D721Med (cell line): ENCODE results near the gene COG4.

Experiments used
- DNase-seq: peaks from one replicate; pipeline ENCODE4 v3.0.0; 2011; ENCODE audit warnings: low spot score; ENCODE audit not compliant: insufficient read length
- FAIRE-seq: peaks from 2 replicates; lab custom pipeline; 2011; peaks lifted over from hg19 to GRCh38; lab: Jason Lieb, UNC
- TF ChIP-seq, protein P1 (sequence below): IDR thresholded peaks from 2 replicates; pipeline ENCODE4 v1.5.1; 2012; ENCODE audit warnings: mild to moderate bottlenecking, control low read depth; ENCODE audit not compliant: insufficient read depth; ENCODE audit errors: missing control alignments

The COG4 gene

GRCh38 chr16:70480127-70481105 is 42.9 kb downstream of the COG4 start:
- DNase-seq: no peak

GRCh38 chr16:70478912-70479341 is 44.4 kb downstream of the COG4 start:
- TF ChIP-seq, protein P1, sequence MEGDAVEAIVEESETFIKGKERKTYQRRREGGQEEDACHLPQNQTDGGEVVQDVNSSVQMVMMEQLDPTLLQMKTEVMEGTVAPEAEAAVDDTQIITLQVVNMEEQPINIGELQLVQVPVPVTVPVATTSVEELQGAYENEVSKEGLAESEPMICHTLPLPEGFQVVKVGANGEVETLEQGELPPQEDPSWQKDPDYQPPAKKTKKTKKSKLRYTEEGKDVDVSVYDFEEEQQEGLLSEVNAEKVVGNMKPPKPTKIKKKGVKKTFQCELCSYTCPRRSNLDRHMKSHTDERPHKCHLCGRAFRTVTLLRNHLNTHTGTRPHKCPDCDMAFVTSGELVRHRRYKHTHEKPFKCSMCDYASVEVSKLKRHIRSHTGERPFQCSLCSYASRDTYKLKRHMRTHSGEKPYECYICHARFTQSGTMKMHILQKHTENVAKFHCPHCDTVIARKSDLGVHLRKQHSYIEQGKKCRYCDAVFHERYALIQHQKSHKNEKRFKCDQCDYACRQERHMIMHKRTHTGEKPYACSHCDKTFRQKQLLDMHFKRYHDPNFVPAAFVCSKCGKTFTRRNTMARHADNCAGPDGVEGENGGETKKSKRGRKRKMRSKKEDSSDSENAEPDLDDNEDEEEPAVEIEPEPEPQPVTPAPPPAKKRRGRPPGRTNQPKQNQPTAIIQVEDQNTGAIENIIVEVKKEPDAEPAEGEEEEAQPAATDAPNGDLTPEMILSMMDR: no peak
- DNase-seq: no peak
- no peak for FAIRE-seq

More at GRCh38 chr16:70480127-70481105, 42.9 kb downstream of the COG4 start:
- no peak for FAIRE-seq
- TF ChIP-seq, protein P1: no peak

- no peak for FAIRE-seq
These were observed 45.2 kb downstream of the COG4 start for GRCh38 chr16:70478169-70478568.

DNA sequence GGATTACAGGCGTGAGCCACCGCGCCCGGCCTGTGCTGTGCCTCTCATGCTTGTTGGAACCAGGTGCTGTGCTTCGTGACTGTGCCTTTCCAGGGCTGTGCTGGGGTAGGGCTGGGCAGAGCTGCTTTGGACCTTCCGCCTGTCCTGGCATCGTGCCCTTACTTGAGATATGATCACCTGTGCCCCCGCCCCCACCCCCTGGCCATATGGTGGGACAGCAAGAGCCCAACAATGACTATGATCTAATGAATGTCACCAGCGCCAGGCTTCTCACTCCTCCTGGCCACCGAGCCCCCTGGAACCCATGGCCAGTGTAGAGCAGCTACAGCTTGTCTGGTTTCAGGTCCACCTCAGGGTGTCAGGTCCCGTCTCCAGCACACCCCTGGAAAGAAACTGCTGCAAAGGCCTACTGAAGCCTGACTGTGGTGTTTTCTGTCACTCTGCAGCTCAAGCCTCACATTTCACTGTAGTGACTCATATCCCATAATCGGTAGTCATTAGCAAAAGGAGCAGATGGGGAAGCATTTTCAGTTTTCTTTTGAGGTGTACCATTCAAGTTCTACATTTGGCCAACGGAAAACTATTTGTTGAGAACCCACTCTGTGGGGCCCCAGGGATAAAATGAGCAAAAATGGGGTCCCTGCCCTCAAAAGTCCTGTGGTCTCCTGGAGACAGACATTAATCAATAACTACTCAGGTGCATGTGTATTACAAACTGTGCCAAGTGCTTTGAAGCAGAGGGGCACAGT is 46.9 kb downstream of the COG4 start:
- no peak for FAIRE-seq
- no peak for DNase-seq
- TF ChIP-seq, protein P1: no peak

More at GRCh38 chr16:70478169-70478568, 45.2 kb downstream of the COG4 start:
- DNase-seq: no peak
- TF ChIP-seq, protein P1: no peak

GRCh38 chr16:70475054-70475871 is 48.1 kb downstream of the COG4 start:
- TF ChIP-seq, protein P1: no peak
- FAIRE-seq (no peak), DNase-seq (no peak)

- TF ChIP-seq, protein P1: no peak
- FAIRE-seq: no peak
- DNase-seq: no peak
These were observed 48.9 kb downstream of the COG4 start for GRCh38 chr16:70474320-70475053.
